ENCODE measurements around the gene SLC6A6.

DNA sequence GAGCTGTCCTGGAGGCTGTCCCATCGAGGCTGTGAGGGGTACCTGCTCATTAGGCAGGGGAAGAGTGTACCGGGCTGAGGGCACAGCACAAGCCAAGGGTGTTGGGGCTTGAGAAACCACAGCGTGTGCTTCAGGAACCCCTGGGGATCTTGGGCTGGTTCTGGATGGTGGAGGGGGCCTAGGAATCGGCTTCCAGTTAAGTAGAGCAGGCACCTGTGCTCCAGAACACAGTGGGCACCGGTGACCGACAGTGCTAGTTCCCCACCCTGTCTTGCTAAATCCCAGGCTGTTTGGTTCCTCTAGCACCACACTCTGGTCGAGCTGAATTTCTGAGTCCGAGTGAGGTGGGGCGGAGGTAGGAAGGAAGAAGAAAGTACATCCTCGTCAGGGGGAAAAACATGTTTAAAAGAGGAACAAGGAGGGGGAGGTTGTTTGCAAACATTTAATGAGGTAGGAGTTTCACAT is 29.1 kb downstream of the SLC6A6 start:
- TF ChIP-seq POLR2A (IDR thresholded peaks at IDR 0.05; ENCODE audit: low read length) (no peak), GATA1 (IDR thresholded peaks at IDR 0.05; ENCODE audit: low read depth, low read length) (no peak)

All from erythroblast (primary cell).